ENCODE data around the gene SKA2. TPM values are rescaled to one million over a fixed set of nuclear protein-coding genes. Genes with fewer than 3 reads are reported as not detected.

The SKA2 gene
- total and polyA plus RNA-seq, 2 experiments from 2014 or later = 50.5 to 140 TPM

DNA sequence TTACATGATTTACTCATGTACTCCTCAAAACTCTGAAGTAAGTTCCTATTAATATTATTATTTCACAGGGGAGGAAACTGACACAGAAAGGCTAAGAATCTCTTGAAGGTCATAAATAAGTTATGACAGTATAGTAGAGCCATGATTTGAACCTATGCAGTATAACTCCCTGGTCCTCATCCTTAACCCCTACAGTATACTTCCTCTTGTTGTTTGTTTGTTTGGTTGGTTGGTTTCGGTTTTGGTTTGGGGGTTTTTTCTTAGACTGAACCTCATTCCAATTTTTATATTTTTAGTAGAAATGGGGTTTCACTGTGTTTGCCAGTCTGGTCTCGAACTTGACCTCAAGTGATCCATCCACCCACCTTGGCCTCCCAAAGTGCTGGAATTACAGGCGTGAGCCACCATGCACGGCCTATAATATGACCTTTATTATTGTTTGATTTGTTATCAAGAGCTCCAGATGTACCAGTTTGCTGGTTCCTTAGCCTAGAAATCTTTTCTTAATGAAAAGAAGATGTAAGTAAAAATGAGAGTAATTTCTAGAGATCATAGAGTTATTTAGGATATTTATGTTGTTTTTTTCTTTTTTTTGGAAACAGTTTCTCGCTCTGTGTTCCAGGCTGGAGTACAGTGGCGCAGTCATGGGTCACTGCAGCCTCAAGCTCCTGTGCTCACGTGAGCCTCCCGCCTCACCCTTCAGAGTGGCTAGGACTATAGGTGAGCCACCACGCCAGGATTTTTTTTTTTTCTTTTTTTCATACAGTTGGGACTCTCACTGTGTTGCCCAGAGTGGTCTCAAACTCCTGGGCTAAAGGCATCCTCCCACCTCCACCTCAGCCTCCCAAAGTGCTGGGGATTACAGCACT, 5.4 kb upstream of the SKA2 start (continued):
- TF ChIP-seq, protein P1, sequence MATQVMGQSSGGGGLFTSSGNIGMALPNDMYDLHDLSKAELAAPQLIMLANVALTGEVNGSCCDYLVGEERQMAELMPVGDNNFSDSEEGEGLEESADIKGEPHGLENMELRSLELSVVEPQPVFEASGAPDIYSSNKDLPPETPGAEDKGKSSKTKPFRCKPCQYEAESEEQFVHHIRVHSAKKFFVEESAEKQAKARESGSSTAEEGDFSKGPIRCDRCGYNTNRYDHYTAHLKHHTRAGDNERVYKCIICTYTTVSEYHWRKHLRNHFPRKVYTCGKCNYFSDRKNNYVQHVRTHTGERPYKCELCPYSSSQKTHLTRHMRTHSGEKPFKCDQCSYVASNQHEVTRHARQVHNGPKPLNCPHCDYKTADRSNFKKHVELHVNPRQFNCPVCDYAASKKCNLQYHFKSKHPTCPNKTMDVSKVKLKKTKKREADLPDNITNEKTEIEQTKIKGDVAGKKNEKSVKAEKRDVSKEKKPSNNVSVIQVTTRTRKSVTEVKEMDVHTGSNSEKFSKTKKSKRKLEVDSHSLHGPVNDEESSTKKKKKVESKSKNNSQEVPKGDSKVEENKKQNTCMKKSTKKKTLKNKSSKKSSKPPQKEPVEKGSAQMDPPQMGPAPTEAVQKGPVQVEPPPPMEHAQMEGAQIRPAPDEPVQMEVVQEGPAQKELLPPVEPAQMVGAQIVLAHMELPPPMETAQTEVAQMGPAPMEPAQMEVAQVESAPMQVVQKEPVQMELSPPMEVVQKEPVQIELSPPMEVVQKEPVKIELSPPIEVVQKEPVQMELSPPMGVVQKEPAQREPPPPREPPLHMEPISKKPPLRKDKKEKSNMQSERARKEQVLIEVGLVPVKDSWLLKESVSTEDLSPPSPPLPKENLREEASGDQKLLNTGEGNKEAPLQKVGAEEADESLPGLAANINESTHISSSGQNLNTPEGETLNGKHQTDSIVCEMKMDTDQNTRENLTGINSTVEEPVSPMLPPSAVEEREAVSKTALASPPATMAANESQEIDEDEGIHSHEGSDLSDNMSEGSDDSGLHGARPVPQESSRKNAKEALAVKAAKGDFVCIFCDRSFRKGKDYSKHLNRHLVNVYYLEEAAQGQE (IDR thresholded peaks at IDR 0.05; ENCODE audit: unreplicated experiment) = no peak
- TF ChIP-seq EZH2 (IDR thresholded peaks at IDR 0.05; ENCODE audit: low read depth, unreplicated experiment) = no peak
- no peak for TF ChIP-seq STAT1 (IDR thresholded peaks at IDR 0.05; ENCODE audit: unreplicated experiment)
- no peak for TF ChIP-seq ZNF331 (CRISPR knock-in tag; IDR thresholded peaks at IDR 0.05; ENCODE audit: low read depth)
- TF ChIP-seq ZNF114 (CRISPR knock-in tag; IDR thresholded peaks at IDR 0.05) = no peak
- TF ChIP-seq CREB1 (CRISPR knock-in tag; IDR thresholded peaks at IDR 0.05; ENCODE audit: low read depth) = no peak
- TF ChIP-seq, protein P2, sequence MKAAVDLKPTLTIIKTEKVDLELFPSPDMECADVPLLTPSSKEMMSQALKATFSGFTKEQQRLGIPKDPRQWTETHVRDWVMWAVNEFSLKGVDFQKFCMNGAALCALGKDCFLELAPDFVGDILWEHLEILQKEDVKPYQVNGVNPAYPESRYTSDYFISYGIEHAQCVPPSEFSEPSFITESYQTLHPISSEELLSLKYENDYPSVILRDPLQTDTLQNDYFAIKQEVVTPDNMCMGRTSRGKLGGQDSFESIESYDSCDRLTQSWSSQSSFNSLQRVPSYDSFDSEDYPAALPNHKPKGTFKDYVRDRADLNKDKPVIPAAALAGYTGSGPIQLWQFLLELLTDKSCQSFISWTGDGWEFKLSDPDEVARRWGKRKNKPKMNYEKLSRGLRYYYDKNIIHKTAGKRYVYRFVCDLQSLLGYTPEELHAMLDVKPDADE (IDR thresholded peaks at IDR 0.05) = no peak
- TF ChIP-seq JUNB (IDR thresholded peaks at IDR 0.05; ENCODE audit: unreplicated experiment) = no peak
- no peak for TF ChIP-seq NANOG (IDR thresholded peaks at IDR 0.05; ENCODE audit: borderline replicate concordance)

DNA sequence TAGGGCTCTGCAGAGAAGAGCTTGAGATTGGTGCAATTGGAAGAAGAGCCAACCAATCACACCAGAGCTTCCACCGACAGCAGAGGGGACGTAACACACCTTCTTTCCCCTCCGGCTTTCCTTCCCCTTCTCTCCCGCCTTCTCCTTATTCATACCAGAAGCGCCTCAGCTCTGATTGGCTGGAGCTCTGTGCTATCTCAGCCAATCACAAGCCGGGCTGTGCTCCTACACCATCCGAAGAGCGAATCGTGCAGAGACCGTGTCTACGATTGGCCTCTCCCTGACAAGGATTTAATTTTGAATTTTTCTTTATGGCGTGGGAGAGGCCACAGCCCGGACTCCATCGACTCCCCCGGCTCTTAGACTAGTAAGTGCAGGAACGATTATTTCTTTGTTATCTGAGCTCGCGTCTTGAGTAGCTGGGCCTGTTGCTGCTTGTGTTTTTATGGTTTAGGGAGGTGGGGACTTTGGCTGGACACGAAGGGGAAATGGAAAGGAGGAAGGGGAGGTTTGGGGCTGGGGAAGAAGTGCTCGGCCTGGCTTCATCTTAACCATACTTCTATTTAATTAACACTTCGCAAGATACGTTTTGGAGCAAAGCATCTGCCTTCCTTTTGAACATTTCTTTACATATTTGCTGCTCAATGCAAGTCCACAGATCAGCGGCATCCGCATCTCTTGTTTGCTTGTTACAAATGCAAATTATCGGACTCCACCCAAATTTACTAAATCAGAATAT, 622 bp upstream of the SKA2 start, which contains the start of gene PRR11:
TSS of gene PRR11 (plus strand) at position 308 of the 739 bp plus-strand sequence. CDS start 14,007 bp downstream, outside the sequence.
- Histone ChIP-seq H3K27me3 (ENCODE audit: insufficient read depth) (no peaks in the 10 kb centered on the region), H3F3A (replicated peaks; ENCODE audit: low read depth) (no peaks in the 10 kb centered on the region), H3K4me1 (ENCODE audit: insufficient read depth) (peaks cover 23% of the 10 kb centered on the region), H3K9me2 (ENCODE audit: insufficient read depth) (no peaks in the 10 kb centered on the region), H3K4me2 (peak within 1 kb of the TSS; percentile 84), H2AFZ (no peak within 1 kb of the TSS), H3K27ac (ENCODE audit: low read depth) (peak within 1 kb of the TSS; percentile 92), H3K4me3 (peak within 1 kb of the TSS; percentile 77), H4K20me1 (replicated peaks; ENCODE audit: insufficient read depth) (peaks cover 9% of the 10 kb centered on the region), H3K79me2 (replicated peaks; ENCODE audit: insufficient read depth) (peaks cover 84% of the 10 kb centered on the region), H3K36me3 (ENCODE audit: insufficient read depth) (no peaks in the 10 kb centered on the region)
- peaks cover 23% of the 10 kb centered on the region for H3K4me1 Mint-ChIP-seq
- H3K9me3 Mint-ChIP-seq = no peaks in the 10 kb centered on the region
- peak; percentile 49; the same call in 1 of the 2 replicates for TF ChIP-seq POLR2AphosphoS5 (IDR thresholded peaks at IDR 0.05; ENCODE audit: low read depth)
- TF ChIP-seq CREB1 (CRISPR knock-in tag; IDR thresholded peaks at IDR 0.05; ENCODE audit: low read depth) = no peak; the same call in 1 of the 2 replicates
- peaks cover 3% of the 10 kb centered on the region; the same call in 1 of the 3 replicates for H3K36me3 Mint-ChIP-seq (ENCODE audit: low read depth)
- no peak within 1 kb of the TSS for H3K27ac Mint-ChIP-seq
- DNase-seq (ENCODE audit: low spot score) (peak; percentile 99), ATAC-seq (peak; percentile 90)
- no peak within 1 kb of the TSS for H3K4me3 Mint-ChIP-seq
- peaks cover 7% of the 10 kb centered on the region for H3K27me3 Mint-ChIP-seq (ENCODE audit: insufficient read depth, low read depth, poor library complexity)

Measured in GM23338 (cell line).